HG03139 (cell line): ENCODE data around the gene ASAP2.

Source experiments
- ATAC-seq: cut with Tn5 transposase; IDR thresholded peaks from one replicate; pipeline ENCODE4 v1.9.1; 2021; ENCODE audit not compliant: unreplicated experiment

The ASAP2 gene

DNA sequence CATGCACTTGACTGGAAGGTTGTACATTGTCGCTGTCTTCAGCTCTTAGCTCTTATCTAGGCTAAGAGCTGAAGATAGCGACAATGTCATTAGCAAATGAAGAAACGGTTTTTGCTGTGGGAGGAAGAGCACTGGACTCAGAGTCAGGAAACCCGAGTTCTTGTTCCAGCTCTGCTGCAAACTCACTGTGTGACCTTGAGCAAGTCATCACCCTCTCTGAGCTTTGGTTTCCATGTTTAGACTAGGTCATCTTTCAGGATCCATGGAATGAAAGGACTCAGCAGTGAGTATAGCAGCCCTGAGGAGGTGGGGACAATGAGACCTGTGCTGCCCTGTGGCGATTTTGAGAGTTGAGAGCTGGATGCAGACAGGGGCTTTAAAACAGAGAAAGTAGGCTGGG is 85.3 kb downstream of the ASAP2 start:
- no peak for ATAC-seq

DNA sequence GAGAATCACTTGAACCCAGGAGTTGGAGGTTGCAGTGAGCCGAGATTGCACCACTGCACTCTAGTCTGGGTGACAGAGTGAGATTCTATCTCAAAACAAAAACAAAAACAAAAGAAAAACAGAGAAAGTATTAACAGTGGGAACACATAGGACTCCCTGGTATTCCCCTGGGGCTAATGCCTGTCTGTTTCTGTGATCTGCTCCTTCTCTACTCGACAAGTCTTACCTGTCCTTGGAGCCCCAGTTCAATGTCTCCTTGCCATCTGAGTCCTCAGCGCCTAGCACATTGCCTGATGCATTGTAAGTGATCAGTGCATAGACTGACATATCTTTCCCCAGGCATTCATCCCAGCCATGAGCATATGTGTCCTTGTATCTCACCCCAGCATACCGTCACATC is 85.8 kb downstream of the ASAP2 start:
- no peak for ATAC-seq

DNA sequence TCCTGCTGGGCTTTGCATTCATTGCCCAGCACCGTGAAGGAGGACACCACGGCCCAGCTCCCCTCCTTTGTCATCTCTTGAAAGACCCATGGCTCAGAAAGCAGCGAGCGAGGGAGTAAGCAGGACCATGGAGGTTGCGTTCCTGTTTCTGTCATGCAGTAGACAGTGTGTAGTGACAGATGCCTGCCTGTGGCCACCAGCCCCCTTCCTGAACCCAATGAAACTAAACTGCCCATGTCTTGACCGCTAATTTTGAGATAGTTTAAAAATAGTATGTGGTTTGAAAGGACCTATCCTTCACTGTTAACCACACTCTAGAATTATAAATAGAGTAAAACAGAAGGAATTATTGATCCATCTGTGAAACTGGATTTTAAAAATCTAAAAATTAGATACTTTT is 88.2 kb downstream of the ASAP2 start:
- ATAC-seq = no peak

DNA sequence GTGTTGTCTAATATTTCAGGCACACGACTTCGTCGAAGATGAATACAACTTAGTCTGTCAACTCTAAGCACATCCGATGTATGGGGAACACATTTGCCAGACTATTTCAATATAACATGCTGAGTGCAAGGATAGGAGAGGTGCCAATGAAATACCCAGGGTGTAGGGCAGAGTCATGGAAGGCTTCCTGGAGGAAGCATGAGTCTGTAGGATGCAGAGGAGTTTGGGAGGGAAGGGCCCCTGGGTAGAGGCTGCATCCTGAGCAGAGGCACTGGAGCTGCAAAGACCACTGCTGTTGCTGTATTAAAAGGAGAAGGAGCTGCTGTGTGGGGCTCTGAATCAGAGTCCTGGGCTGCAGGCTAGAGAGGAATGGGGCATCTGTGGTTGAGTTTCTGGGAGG is 89.9 kb downstream of the ASAP2 start:
- ATAC-seq = no peak

DNA sequence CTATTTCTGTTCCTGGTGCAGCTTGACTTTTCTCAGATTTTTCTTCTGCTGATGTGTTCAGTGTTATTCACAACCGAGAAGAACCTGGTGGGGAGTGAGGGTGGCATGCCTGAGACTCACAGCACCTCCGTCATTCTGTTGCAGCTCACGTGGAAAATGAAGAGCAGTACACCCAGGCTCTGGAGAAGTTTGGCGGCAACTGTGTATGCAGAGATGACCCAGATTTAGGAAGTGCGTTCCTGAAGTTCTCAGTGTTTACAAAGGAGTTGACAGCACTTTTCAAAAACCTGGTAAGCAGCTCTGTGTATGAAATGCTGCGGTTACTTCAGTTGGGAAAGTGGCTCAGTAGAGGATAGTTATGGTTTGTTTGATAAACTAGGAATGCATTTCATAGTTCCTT is 90.5 kb downstream of the ASAP2 start:
- ATAC-seq = no peak

DNA sequence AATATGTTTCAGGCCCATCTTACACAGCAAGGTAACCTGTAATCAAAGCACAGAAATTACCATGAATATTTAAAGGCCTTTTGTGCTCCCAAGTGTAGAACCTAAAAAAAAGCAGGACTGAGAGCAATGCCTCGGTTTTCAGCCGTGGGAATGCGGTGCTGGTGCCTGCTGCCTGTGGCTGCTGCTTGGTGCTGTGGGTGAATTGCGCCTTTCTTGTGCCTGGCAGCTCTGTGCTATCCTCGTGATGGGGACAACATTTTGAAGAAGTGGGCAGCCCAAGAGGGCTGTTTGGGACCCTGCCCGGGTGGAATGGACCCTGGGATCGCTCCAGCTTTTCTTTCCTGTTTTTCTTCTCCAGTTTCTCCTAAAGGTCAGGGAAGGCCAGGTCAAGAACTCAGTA is 91.2 kb downstream of the ASAP2 start:
- no peak for ATAC-seq

DNA sequence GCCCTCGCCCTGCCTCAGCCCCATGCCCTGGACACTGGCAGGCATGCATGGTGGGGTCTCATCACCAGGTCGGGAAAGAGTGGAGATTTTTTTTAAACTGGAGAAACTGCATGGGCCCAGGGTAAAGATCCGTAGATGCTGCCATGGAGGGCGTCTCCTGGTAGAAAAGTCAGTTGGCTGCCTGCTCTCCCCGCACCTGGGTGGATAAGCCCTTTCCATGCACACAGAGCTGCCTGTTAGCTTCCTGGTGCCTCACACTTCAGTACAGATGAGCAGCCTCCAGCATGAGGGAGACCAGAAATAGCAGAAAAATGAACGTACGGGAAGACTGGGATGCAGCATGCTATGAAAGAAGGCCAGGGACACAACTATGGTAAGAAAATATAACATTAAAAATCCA is 92.0 kb downstream of the ASAP2 start:
- ATAC-seq = no peak

DNA sequence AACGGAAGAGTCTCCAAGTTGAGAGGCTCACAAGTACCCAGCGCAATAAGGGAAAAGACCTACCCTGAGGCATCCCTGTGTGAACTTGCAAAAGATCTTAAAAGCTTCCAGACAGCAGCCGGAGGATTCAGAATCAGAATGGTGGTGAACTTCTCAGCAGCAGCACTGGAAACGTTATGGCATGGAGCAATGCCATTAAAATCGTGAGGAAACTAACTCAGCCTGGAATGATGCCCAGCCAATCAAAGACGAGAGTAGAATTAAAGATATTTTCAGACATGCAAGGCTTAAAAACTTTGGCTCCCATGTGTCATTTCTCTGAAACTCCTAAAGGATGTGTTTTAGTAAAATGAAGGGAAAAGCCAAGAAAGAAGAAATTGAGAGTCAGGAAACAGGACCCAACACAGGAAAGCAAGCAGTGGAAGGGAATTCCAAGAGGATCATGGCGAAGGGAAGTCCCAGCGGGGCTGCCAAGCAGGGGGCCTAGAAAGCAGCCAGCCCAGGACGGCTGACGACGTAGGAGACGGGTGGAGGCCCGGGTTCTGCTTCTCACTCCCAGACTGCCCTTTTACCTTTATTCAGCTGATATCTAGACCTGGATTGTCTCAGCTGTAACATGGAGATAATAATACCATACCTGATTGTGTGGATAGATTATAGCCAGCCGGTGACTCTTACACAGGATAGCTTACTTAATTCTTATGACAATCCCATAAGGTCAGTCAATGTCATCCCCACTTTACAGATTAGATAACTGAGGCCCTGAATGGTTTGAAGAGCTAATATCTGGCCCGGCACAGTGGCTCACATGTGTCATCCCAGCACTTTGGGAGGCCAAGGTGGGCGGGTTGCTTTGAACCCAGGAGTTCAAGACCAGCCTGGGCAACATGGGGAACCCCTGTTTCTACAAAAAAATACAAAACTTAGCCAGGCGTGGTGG is 92.8 kb downstream of the ASAP2 start:
- ATAC-seq = no peak

DNA sequence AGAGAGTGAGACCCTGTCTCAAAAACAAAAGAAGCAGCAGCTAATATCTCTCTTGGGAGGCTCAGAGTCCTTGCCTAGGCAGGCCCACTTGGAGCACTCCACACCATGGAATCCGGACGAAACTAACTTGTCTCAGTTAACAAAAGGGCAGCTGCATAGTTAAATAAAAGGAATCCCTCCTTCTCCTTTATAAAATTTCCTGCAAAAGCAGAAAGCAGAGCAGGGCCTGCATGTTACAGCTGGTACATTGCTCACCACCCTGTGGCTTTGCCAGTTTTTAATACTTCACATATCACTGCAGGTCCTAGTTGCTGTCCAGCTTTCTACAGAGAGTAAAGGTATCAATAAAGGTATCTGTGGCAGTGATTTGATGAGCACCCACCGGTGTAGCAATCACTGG is 93.6 kb downstream of the ASAP2 start:
- ATAC-seq = no peak

DNA sequence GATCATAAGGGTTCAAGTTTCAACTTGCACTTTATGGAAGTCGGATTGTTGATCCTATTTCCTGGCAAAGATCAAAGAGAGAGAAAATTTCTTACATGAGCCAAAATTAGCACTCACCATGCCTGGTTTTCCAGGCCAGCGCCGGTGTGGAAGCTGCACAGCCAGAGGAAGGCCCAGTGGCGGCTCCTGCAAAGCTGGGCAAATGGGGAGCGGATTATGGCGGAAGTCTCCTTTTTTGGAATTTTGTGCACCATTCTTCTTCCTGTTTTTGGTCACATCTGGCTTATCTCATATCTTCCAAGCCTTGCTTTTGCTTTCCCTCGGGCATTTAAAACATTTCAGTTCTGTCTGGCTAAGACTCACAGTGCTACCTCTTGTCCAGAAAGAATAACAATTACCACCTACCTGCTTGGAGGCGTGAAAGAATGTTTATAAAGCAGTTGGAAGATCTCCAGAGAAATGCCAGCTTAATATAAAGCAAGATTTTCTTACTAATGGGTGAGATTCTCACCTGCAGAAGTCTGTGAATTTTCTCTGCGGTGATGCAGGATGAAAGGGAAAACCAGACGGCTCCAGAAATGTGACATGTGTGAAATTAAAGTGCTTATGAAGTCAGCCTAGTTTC is 94.3 kb downstream of the ASAP2 start:
- no peak for ATAC-seq

DNA sequence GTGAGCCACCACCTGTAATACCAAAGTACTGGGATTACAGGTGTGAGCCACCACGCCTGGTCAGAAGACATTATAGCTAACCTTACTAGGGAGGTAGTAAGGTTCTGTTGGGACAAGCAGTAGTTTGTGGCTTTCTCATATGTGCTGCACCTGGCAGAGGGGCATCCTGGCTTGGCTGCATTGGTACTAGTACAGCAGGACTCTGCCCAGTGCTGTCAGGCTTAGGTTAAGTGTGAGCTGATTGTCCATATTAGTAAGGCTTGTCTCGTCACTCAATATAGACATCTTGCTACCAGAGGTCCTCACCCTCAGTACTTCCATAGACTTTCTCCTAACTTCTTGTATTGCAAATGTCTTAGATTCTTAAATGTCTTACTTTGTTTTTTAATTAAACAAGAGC is 96.1 kb downstream of the ASAP2 start:
- no peak for ATAC-seq

DNA sequence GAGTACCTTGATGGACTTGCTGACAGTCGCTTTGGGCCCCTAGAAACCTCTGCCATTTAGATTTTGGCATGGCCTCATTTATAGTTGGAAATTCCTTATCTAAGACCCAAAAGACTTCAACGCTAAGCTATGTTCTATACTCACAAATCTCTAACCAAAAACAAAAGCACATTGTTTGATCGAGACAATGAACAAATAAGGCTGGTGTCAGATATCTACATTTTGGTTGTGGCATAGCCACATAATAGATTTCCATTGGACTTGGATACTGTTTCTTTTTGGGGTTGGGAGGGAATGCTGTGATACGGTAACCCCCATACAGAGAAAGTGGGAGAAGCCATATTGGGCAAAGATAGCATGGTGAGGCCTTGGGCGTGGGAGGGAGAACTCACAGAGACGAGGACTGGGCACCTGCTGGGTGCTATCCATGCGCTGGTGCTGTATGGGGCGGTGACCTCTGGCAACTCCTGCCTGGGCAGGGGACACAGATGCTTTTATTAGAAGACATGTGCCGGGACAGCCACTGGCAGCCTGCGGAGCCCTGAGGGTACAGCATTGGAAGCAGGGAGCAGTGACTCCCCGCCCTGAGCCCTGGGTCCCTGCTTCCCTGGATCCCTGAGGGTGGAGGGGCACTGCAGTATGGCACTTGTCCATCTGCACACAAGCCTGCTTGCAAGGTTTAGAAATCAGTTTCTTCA is 97.1 kb downstream of the ASAP2 start:
- ATAC-seq = no peak

DNA sequence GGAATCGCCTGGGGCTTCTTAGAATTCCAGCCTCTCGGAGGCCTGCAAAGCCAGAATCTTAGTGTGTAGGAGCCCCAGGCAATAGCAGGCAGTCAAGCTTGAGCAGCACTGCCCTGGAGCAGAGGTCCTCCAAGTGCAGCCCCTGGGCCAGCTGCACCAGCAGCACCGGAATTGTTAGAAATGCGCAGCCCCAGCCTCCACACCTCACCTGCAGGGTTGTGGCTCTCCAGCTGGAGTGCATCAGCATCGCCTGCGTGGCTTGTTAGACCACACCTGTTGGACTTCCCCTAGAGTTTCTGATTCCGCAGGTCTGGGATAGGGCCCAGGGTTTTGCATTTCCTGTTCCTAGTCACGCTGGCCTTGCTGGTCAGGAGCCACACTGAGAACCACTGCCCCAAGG is 100.3 kb downstream of the ASAP2 start:
- ATAC-seq = no peak

DNA sequence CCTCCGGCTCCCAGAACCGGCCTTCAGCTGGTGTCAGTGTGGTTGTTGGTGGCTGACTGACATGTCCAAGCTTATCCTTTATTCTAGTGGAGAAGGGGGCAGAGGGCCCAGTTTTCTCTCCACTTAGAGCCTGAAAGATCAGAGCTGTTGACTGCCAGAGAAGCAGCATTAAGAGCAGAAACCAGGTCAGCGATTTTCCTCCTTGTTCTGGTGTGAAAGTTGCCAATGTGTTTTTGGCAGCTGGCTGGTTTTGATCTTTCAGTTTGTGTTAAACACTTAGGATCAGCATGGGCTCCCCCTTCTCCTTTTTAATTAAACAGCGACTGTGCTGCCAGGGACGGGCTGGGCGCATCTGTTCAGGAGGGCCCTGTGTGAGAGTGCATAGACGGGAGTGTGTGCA is 100.9 kb downstream of the ASAP2 start:
- no peak for ATAC-seq

DNA sequence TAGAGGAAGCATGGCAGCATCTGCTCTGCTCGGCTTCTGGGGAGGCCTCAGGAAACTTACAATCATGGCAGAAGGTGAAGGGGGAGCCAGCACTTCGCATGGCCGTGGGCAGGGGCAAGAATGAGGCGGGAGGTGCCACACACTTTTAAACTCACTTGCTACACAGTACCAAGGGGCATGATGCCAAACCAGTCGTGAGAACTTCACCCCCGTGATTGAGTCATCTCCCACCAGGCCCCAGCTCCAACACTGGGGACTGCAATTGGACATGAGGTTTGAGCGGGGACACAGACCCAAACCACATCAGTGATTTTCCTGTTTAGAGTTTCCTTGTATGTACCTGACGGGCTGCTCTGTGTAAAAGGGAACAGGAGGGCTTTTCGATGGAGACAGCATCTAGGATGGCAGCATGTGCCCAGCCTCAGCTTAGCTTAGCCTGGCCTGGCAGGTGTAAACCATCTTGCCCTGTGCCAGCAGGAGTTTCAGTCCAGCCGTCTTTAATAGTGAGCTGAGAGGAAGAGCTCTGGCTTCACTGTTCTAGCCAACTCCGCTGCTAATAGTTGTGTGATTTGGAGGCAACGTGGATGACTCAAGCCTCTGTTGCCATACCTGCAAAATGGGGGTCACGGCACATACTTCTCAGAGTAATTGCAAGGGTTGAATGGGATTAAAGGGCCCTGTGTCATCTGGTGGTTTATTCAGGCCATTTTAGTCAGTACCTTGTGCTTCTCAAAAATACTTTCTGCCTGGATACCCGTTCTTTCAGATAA is 101.8 kb downstream of the ASAP2 start:
- ATAC-seq = no peak

DNA sequence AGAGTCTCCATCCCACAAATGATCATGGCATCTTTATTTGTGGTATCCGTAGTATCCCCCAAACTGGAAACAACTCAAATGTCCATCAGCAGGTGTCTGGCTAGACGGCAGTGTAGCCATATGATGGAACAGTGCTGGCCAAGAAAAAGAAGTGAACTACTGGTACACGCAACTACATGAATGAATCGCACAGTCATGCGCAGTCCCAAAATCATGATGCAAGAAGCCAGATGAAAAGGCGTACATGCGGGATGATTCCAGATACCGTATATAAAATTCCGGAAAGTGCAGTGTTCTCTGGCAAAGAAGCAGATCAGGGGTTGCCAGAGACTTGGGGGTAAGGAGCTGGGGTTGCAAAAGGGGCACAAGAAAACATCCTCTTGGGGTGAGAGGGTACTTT is 102.5 kb downstream of the ASAP2 start:
- no peak for ATAC-seq

DNA sequence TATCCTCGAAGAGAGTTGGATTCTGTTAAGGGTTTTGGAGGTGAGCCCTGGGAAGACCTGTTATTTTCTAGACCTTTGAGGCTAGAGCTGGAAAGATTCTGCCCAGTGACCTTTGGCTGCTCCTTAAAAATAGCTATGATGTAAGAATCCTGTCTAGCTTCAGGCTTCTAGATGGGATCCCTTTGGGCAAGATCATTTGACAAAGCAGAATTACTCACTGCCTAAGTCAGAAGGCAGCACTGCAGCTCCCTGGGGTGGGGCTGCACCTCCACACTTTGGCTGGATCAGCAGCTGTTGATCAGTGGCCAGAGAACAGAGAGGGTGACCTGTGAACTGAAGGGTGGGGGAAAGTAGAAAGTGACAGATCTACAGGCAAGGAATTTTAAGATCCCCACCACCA is 103.8 kb downstream of the ASAP2 start:
- ATAC-seq = no peak

DNA sequence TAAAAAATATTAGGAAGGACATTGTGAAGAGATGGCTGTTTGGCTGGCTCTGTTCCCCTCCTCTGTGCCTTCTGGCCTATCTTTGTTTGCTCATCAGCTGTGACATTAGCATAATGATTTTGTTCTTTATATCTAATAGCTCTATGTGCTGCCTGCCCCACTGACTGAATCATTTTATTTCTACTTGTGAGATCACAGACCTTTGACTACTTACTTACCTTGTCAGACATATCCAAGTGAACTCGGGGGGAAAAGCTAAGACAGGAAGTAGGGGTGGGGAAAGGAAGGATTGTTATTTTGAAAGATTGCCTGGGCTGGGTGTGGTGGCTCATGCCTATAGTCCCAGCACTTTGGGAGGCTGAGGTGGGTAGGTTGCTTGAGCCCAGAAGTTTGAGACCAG is 104.2 kb downstream of the ASAP2 start:
- no peak for ATAC-seq

DNA sequence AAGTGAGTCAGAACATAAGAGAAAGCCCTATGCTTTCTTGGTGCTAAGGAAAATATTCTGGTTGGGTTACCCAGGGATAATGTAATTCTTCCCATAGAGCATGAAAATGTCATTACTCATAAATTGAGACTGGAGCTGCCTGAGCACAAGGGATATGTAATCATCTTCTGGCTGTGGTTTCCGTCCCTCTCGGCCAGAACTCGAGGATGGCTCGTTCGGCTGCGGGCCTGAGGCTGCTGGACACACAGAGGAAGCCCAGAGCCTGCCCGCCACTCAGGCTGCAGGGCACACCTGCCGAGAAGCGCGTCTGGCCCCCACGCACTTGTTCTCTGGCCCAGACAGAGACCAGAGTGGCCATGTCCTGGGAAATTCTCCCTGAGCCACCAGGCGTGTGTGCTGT is 104.9 kb downstream of the ASAP2 start:
- no peak for ATAC-seq

DNA sequence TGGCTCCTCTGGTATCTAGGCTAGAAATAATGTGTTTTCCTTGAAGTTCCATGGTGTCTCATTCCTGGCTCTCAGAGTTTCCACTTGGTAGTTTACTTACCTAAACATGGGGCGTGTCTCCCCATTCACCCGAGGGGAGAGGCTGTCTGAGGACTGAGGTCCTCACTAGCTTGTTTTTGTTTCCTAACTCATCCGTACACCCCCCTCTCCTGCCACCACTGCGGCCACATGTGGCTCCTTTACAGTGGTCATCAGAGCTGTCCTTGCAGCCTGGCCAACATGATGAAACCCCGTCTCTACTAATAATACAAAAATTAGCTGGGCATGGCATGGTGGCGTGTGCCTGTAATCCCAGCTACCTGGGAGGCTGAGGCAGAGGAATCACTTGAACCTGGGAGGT is 106.0 kb downstream of the ASAP2 start:
- ATAC-seq = no peak

DNA sequence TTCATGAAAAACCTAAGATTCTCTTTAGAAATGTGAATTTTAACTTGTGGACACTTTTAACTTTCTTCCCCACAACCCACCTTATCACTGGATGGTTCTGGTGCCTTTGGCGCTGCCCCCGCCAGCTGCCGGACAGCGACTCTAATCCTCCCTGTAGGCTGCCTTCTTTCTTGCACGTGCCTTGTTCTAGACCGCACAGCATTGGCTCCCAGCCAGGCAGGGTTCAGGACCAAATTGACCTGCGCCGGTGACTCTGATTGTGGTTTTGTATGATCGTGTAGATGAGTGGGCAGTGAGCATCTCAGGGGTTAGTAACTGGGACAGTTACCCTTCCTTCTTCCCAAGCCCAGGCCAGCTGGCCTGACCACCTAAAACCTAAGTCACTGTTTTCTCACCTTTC is 106.8 kb downstream of the ASAP2 start:
- no peak for ATAC-seq
